GM19240 (cell line): ENCODE results near the gene SLC37A3.
A peak's percentile ranks its signal among the peaks of the same experiment; 100 is the strongest.
"Not testable (repeated sequence)": the region's sequence is repeated elsewhere in the genome, so short reads cannot be mapped to it uniquely, and the experiment has no call there.

ENCODE experiments used
- DNase-seq: peaks from one replicate; pipeline ENCODE4 v3.0.0; 2011; ENCODE audit warnings: low spot score; ENCODE audit not compliant: insufficient read length

The SLC37A3 gene, protein sequence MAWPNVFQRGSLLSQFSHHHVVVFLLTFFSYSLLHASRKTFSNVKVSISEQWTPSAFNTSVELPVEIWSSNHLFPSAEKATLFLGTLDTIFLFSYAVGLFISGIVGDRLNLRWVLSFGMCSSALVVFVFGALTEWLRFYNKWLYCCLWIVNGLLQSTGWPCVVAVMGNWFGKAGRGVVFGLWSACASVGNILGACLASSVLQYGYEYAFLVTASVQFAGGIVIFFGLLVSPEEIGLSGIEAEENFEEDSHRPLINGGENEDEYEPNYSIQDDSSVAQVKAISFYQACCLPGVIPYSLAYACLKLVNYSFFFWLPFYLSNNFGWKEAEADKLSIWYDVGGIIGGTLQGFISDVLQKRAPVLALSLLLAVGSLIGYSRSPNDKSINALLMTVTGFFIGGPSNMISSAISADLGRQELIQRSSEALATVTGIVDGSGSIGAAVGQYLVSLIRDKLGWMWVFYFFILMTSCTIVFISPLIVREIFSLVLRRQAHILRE

DNA sequence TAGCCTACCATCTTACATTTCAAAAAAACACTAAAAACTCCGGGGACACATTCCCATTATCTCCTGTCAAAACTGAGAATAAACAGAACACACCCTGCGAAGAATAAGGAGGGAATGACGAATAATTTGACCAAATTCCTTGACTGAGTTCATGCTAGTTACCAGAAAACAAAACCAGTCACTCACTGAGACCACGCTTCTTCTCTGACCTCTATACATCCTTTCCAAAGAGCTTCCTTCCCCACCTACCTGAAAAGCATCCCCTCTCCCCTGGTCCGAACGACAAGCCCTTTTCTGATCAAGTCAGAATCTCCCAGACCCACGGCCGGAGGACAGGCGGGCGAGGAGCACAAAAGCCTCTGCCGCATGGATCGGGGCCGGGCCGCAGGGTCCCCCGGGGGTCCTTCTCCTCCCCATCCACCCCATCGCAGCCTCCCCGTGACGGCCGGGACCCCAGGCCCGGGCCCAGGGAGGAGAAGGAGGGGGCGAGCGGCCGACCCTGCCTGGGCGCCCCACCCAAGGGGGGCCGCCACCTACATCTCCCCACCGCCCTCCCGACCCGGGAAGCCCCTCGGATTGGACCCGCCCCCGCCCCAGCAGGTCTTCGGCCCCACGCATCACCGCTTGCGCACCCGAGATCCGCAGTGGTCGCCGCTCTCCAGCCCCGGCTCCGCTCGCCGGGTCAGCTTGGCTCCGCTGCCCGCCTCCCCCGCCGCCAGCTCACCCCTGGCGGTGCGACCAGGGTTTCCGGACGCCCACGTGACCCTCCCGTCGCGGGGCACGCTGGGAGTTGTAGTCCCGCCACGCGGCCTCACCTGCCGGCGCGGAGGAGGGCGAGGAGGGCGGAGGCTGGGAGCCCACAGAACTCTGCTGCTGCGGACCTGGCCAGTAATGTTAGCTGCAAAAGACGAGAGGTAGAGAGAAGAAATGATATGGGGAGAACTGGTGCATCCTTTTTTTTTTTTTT, at the start of gene SLC37A3:
Gene SLC37A3, minus strand, starts transcription at position 747 of the 967 bp plus-strand sequence. CDS start 16,004 bp downstream, outside the sequence.
- peak; percentile 90 for DNase-seq

DNA sequence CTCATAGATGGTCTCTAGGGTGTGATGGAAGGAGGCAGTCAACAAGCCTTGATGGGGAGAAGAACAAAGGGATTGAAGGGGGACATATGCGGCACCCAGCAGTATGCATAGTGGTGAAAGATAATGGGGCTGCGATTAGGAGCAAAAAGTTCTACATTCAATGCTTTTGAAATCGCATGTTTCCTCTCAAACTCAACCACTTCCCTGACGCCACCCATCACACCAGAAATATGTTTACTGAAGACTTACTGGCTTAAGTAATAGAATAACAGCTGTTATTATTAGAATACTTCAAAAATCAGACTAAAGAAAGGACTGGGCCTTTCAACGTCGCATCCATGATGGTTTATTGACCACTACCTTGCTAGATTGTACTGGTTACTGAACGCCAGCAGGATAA, 49.5 kb upstream of the SLC37A3 start:
- no peak for DNase-seq

DNA sequence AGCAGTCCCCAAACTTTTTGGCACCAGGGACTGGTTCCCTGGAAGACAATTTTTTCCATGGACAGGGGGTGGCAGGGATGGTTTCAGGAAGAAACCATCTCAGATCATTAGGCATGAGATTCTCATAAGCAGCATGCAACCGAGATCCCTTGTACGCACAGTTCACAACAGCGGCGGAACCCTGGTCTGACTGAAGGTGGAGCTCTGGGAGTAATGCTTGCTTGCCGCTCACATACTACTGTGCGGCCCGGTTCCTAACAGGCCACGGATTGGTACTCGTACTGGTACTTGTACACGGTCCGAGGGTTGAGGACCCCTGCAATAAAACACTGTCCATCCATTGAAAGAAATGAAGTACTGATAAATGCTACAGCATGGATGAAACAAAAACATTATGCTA, 48.1 kb upstream of the SLC37A3 start:
- no peak for DNase-seq

DNA sequence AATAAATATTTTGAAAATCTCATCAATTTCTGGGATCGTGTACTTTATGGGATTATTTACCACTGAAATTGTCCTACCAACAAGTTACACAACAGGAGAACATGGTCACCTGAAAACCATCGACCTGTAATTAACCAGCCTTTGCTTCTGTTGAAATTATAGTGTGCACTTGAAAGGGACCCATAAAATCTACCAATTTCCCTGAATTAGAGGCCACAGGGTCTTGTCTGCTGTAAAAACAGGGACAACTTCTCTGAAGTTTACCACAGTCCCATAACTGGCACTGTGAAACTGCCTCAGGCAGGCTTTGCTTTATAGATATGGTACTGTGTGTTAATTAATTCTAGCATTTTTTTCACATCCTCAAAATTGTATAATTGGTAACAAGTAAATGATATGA, 43.2 kb upstream of the SLC37A3 start:
- DNase-seq, result no peak

DNA sequence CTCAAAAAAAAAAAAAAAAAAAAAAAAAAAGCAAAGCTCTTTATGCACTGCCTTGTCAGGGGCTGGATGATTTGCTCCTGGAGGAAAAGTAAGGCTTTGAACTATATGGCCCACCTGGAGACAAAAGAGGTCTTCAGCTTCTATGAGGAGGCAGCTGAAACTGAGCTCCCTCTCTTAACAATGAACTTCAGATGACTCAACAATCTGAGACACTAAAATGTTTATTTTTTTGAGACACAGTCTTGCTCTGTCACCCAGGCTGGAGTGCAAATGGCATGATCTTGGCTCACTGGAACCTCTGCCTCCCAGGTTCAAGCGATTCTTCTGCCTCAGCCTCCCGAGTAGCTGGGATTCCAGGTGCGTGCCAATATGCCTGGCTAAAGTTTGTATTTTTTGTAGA, 42.3 kb upstream of the SLC37A3 start:
- no peak for DNase-seq

DNA sequence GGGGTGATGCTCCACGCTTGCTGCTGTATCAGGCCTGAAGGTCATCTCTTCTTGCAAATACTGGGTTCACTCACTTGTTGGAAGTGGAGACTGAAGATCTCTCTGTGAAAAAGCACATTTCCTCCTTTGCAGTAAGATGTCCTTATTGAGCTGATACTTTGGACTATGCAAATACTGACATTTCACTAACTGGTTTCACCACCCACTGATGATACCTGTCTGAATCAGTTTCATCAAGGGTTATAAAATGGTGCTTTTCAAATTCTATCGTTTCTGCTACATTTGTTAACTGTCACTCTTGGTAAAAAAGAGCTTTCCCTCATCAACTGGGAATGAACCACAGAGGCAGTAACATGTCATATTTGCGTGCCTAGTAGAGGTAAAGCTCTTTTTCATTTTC, 41.0 kb upstream of the SLC37A3 start:
- DNase-seq, result no peak

DNA sequence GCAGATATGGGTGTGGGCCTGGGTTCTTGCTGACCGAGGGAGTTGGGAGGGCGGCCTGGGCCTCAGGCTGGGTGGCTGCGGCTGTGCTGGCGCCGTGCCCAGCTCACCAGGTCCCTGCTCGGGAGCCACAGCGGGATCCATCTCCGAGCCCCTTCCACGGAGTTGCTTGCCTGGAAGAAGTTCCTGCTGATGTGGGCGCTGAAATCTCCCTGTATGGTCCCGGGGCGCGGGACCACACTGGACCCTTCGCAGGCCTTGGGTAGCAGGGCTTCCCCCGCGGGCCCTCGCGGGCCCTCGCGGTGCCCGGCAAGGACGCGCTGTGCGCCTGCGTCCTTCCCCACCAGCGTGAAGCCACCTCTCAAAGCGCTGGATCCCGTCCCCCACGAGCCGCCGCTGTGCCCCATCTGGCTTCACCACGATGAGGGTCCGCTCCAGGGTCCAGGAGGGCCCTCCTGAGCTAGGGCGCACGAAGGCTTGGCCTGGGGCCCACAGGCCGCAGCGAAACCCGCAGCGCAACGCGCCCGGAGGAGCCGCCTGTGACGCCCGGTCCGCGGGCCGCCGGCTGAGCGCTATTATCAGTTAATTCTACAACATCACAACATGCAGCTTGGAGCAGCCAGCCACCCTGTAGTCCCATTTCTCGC, 37.0 kb upstream of the SLC37A3 start:
- DNase-seq, result no peak

DNA sequence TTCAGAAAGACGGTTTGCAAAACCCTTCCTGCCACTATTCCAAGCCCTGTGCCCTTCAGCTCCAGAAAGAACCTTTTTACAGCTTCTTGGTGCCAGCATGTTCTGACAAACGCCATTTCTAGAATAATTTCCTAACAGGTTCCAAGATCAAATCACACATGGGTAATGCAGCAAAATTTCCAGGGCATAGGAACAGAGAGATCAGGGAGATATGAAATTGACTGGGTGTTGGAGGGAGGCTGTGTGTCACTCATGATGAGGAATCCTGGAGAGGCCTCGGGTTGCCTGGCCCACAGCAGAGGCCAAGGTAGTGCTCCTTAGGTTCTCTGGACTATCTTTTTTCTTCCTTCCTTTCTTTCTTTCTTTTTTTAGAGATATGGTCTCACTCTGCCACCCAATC, 35.1 kb upstream of the SLC37A3 start:
- DNase-seq, result no peak

DNA sequence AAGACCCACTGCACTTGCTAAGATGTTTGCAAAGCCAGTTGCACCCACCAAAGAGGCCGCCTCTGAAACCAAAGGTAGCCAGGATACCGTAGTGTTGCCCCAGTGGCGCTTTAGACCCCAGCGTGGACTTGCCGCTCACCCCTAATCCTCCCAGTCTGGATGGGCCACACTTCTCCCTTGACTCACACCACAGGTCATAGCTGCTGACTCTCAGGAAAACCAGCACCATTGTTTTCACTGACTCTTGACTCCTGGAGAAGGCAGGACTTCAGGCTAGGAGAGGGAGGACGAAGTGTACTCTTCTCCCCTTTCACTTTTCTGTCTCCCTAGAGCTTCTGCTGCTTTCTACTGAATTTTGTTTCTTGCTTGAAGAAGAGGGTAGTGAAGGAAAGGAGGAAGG, 27.8 kb upstream of the SLC37A3 start:
- DNase-seq, result no peak

DNA sequence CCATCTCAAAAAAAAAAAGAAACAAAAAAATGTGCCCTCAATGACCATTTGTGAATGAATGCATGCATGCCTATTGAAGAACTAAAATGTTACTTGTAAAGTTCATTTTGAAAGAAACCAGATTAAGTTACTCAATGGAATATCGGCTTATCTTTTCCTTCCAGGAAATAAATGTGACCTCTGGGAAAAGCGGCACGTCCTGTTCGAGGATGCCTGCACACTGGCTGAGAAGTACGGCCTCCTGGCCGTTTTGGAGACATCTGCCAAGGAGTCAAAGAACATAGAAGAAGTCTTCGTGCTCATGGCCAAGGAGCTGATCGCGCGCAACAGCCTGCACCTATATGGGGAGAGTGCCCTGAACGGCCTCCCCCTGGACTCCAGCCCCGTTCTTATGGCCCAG, 27.4 kb upstream of the SLC37A3 start:
- no peak for DNase-seq

DNA sequence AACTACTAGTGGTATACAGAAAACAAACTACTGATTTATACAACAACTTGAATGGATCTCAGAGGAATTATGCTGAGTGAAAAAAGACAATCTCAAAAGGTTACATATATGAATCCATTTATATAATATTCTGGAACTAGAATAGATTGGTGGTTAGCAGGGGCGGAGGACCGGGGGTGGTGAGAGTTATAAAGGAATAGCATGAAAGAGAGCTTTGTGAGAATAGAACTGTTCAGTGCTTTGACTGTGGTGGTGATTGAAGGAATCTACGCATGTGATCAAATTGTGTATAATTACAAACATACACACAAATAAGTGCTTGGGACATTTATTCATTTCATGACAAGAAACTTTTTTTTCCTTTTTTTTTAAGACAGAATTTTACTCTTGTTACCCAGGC, 25.2 kb upstream of the SLC37A3 start:
- no peak for DNase-seq

DNA sequence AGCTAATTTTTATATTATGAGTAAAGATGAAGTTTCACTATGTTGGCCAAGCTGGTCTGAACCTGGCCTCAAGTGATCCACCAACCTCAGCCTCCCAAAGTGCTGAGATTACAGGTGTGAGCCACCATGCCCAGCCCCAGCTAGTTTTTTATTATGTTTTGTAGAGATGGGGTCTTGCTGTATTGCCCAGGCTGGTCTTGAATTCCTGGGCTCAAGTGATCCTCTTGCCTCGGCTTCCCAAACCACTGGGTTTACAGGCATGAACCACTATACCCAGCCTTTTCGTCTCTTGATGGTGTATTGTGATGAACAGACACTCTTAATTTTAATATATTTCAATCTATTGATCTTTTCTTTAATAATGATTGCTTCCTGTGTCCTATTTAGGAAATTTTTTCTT, 23.2 kb upstream of the SLC37A3 start:
- no peak for DNase-seq

DNA sequence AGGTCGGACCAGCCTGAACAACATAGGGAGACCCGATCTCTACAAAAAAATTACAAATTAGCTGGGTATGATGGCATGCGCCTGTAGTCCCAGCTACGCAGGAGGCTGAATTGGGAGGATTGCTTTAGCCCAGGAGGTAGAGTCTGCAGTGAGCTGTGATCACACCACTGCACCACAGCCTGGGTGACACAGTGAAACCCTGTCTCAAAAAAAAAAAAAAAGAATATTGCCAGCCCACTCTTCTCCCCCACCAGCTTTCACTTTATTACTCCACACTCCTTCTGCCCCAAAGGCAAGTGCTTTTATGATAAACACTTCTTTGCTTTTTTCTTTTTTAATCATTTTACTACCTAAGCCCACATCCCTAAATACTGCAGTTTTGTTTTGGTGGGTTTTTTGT, 20.3 kb upstream of the SLC37A3 start:
- DNase-seq, result no peak

DNA sequence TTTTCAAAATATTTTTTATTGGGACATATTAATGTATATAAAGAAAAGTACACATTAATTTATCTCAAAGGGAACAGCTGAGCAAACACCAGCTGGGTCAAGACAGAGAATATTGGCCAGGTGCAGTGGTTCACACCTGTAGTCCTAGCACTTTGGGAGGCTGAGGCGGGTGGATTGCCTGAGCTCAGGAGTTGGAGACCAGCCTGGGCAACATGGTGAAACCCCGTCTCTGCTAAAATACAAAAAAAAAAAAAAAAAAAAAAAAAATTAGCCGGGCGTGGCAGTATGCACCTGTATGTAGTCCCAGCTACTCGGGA, 19.8 kb upstream of the SLC37A3 start:
- not testable (repeated sequence) for DNase-seq

DNA sequence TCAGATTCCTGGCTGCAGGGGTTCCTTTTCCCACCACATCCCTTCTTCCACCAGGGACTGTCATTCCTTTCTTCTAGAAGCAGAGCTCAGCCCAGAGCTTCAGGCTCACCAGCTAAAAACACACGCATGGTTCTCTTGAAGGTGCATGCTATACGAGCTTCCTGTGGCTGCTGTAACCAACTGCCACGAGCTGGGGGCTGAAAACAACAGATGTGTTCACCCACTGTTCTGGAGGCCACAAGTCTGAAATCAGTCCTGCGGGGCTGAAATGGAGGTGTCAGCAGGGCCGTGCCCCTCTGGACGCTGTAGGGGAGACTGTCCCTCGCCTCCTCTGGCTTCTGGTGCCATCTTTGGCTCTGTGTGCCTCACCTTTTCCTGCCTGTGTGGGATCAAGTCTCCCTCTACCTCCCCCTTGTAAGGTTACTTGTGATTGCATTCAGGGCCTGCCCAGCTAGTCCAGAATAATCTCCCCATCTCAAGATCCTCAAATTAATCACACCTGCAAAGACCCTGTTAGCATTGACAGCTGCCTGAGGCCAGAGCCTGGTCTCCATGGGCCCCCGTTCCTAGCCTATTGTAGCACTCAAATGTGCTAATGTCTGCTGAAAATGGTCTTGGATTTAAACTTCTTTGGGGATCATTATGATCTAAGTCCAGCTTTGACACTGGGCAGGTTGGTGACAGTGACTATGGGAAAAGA, 19.3 kb upstream of the SLC37A3 start:
- no peak for DNase-seq

DNA sequence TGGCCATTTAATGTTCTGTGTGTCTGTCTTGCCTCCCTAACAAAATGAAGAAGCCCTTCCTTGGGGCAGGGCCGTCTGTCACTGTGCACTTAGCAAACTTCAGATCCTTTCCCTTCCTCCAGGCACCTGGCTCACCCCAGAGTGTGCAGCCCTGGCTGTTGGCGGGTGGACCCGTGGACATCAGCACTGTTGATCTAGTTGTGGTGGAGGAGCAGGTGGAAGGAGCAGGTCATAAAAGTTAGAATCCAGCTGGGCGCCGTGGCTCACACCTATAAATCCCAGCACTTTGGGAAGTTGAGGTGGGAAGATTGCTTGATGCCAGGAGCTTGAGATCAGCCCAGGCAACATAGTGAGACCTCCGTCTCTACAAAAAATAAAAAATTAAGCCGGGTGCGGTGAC, 18.2 kb upstream of the SLC37A3 start:
- no peak for DNase-seq

DNA sequence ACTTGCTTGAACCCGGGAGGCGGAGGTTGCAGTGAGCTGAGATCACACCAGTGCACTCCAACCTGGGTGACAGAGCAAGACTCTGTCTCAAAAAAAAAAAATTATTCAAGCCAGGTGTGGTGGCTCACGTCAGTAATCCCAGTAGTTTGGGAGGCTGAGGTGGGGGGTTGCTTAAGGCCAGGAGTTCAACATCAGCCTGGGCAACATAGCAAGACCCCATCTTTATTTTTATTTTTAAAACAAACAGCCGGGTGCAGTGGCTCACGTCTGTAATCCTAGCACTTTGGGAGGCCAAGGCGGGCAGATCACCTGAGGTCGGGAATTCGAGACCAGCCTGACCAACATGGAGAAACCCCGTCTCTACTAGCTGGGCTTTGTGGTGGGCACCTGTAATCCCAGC, 17.5 kb upstream of the SLC37A3 start:
- DNase-seq, result not testable (repeated sequence)

DNA sequence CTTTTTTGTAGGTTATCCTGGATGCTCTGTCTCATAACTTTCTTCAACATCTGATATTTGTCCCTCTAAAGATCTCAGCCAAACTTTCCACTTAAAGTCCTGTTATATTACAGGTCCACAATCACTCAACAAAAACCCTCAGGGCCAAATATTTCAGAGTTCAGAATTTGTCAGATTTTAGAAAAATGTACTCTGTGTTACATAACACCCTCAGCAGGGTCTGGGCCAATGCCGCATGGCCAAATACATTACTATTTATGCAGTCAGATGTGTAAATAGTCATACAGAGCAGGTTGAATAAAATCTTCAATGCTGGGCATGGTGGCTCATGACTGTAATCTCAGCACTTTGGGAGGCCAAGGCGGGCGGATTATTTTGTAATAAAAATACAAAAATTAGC, 17.0 kb upstream of the SLC37A3 start:
- DNase-seq, result no peak

DNA sequence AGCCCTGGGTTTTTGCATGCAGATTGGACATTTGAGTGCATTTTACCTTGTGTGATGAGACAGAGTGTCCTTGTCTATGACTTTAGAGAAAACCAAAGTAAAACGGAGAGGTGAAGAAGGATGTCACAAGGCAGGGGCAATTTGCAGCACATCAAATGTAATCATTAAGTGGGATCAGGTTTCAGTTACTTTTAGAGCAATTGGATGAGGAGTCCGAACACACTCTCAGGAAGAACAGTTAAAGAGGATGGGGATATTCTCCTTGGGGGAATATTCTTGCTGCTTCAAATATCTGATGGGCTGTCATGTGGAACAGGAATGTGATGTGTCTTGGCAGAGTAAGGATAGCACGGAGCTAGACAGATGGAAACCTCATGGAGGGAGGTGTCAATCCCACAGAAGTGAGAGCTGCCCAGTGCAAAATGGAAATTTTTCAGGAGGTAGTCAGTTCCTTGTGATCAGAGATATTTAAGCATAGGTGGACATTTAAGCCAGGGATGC, 6.3 kb upstream of the SLC37A3 start:
- DNase-seq, result no peak

DNA sequence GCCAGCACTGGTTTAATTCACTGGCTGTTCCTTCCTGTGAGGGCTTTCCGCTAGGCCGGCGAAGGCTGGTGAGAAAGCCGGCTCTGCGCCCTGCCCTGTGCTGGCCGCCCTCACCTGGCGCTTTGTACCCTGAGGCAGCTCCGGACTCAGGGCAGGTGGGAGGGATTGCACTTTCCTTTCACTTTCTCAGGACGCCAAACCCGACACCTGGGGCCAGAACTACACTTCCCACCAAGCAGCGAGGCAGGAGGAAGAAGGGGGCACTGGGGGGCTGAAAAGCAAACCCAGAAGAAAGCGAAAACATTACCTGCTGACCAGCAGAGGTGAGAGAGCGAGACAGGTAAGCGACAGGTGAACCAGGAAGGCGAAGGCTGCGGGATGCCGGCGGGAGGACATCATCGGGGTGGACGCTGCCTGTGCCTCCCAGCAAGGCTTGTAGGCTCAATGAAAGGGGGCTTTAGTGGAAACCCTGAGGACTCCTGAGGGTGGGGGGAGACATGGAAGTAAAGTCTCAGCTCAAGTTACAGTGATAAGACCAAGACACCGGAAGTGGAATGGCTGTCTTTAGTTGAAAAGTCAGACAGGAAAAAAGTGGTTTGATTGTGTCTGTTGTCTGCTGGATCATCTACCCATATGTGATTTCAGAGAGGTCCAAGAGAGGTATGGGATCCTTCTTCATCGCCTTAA, 5.7 kb upstream of the SLC37A3 start, which contains the start of gene RAB19:
Gene RAB19, plus strand, starts transcription at position 181 of the 687 bp plus-strand sequence. CDS start 3,589 bp downstream, outside the sequence.
- DNase-seq, result no peak
